AG04449 (cell line): ENCODE data around the gene NXT1.
A peak's percentile ranks its signal among the peaks of the same experiment; 100 is the strongest.
"Not testable (repeated sequence)": the region's sequence is repeated elsewhere in the genome, so short reads cannot be mapped to it uniquely, and the experiment has no call there.

Experiments used
- CTCF ChIA-PET: fragments of 350-600 bp; formaldehyde crosslinking; extraction: SDS; loops from one replicate; lab custom pipeline; 2021; ENCODE audit warnings: antibody characterized with exemption; lab: Yijun Ruan, JAX
- POLR2A ChIA-PET: fragments of 400-600, 350-600 bp; formaldehyde crosslinking; extraction: SDS; loops from one replicate; lab custom pipeline; 2020; ENCODE audit warnings: antibody characterized with exemption, inconsistent platforms; lab: Yijun Ruan, JAX
- DNase-seq: peaks from one replicate; pipeline ENCODE4 v3.0.0-alpha.2; 2010; ENCODE audit warnings: low read depth, low spot score
- H3K4me3 ChIP-seq: 2 replicates; pipeline ENCODE4 v1.5.1; 2011; ENCODE audit warnings: low read depth, mild to moderate bottlenecking, control low read depth, low read length
- TF ChIP-seq, protein P1 (sequence below): IDR thresholded peaks from one replicate; pipeline ENCODE4 v1.5.1; 2011; ENCODE audit warnings: mild to moderate bottlenecking, moderate library complexity, low read length, control low read depth, inconsistent platforms; ENCODE audit not compliant: insufficient read depth; ENCODE audit errors: missing control alignments

The NXT1 gene

DNA sequence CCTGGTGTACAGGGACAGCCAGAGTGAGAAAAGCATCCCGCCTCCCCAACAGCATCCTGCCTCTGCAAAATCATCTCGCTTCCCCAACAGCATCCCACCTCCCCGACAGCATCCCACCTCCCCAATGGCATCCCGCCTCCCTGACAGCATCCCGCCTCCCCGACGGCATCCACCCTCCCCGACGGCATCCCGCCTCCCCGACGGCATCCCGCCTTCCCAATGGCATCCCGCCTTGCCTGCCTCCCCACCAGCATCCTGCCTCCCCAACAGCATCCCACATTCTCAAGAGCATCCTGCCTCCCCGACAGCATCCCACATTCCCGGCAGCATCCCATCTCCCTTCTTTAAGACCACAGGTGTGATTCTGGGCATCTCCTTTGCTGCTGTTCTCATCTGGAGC, 46.0 kb upstream of the NXT1 start:
- no peak overlapping the region for H3K4me3 ChIP-seq
- ChIA-PET CTCF (no interaction called here), POLR2A (interaction anchor here (1.0 kb wide), 1 partner anchor 53 kb away, joined by 3 read pairs; no protein-coding TSS in a partner anchor)
- DNase-seq = no peak
- TF ChIP-seq, protein P1, sequence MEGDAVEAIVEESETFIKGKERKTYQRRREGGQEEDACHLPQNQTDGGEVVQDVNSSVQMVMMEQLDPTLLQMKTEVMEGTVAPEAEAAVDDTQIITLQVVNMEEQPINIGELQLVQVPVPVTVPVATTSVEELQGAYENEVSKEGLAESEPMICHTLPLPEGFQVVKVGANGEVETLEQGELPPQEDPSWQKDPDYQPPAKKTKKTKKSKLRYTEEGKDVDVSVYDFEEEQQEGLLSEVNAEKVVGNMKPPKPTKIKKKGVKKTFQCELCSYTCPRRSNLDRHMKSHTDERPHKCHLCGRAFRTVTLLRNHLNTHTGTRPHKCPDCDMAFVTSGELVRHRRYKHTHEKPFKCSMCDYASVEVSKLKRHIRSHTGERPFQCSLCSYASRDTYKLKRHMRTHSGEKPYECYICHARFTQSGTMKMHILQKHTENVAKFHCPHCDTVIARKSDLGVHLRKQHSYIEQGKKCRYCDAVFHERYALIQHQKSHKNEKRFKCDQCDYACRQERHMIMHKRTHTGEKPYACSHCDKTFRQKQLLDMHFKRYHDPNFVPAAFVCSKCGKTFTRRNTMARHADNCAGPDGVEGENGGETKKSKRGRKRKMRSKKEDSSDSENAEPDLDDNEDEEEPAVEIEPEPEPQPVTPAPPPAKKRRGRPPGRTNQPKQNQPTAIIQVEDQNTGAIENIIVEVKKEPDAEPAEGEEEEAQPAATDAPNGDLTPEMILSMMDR = no peak

DNA sequence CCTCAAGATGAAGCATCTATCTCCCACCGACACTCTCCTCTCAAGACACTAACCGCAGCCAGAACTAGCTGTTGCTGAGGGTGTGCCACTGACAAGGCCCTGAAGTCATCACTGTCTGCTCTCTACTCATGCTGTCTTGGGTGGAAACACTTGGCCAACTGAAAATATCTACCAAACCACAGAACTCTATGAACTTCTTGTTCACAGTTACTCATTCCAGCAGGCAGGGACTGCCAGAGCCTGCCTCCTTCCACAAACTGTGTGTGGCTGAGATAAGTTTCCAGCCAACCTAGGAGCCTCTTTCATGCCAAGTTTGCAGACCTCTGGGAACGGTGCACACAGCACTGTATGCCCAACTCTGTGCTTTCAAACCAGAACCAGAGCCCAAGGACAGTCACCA, 45.5 kb upstream of the NXT1 start:
- DNase-seq = peak; percentile 23
- POLR2A ChIA-PET = interaction anchor here (1.0 kb wide), 1 partner anchor 53 kb away, joined by 3 read pairs; no protein-coding TSS in a partner anchor
- CTCF ChIA-PET = no interaction called here

GRCh38 chr20:23307393-23307792, 43.2 kb upstream of the NXT1 start:
- DNase-seq, POLR2A ChIA-PET, H3K4me3 ChIP-seq, CTCF ChIA-PET: not testable (repeated sequence)

More for the DNA sequence above, 45.5 kb upstream of the NXT1 start:
- no peak overlapping the region for H3K4me3 ChIP-seq
- TF ChIP-seq, protein P1 = no peak

- CTCF ChIA-PET = no interaction called here
- DNase-seq = no peak
- H3K4me3 ChIP-seq = no peak overlapping the region
- POLR2A ChIA-PET = no interaction called here
- TF ChIP-seq, protein P1 = no peak
Observed at GRCh38 chr20:23308024-23308423, 42.6 kb upstream of the NXT1 start.

GRCh38 chr20:23308908-23309307, 41.7 kb upstream of the NXT1 start:
- TF ChIP-seq, protein P1 = no peak
- ChIA-PET POLR2A (no interaction called here), CTCF (no interaction called here)
- no peak for DNase-seq
- H3K4me3 ChIP-seq = no peak overlapping the region

GRCh38 chr20:23309781-23310180, 40.8 kb upstream of the NXT1 start:
- no peak for DNase-seq
- TF ChIP-seq, protein P1 = no peak
- no peak overlapping the region for H3K4me3 ChIP-seq
- ChIA-PET POLR2A (no interaction called here), CTCF (no interaction called here)

GRCh38 chr20:23311947-23312506, 38.6 kb upstream of the NXT1 start:
- ChIA-PET CTCF (interaction anchor here (1.0 kb wide), 1 partner anchor 76 kb away, joined by 3 read pairs; no protein-coding TSS in a partner anchor), POLR2A (no interaction called here)
- DNase-seq = no peak
- TF ChIP-seq, protein P1 = no peak
- H3K4me3 ChIP-seq = no peak overlapping the region
